Eye (tissue), 1 donor: ENCODE data around the gene HSPA12A.
A peak's percentile ranks its signal among the peaks of the same experiment; 100 is the strongest.

Source experiments
- DNase-seq: peaks from one replicate; pipeline ENCODE4 v3.0.0-alpha.2; 2015

The HSPA12A gene

DNA sequence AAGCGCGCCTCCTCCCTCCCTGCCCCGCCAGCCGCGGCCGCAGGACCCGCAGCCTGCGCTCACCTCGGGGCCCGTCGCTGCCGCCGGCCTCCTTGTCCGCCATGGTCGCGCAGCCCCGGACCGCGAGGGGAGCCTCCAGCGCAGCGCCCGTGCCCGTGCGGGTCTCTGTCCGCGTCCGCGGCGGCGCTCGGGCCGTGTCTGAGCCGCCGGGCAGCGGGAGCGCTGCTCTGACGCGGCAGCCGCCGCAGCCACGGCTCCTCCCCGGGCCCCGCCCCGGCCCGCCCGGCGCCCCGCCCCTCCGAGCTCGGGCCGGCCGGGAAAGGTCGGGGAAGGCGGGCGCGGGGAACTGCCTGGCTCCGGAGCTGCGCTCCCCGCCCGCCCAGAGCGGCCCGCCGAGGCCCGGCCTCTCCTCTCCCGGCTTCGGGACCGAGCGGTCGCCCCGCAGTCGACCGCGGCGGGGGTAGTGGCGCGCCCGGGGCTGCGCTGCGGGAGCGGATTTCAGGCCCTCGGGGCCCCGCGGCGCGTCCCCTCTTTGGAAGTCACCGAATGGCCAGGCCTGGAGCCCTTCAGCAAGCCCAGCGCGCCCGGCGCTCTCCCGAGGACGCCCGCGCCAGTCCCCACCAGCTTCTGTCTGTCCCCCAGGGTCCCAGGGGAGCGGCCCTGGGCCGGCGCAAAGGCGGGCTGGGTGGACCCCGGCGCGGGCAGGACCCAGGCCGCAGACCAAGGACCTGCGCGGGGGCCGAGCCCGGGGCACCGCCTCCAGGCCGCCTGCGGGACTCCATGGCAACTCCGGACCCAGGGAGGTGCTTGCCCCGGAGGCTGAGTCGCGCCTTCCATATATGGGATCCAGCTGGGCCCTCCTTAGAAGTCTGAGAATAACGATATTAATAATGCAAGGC is at the start of gene HSPA12A:
TSS of gene HSPA12A (minus strand) at position 200 of the 899 bp plus-strand sequence. CDS start at position 103, 97 bp downstream.
- peak; percentile 90 for DNase-seq

GRCh38 chr10:116791241-116791640 is 48.9 kb upstream of the HSPA12A start:
- DNase-seq: no peak

GRCh38 chr10:116787893-116788665 is 45.7 kb upstream of the HSPA12A start:
- peak; percentile 91 for DNase-seq

GRCh38 chr10:116787053-116787659 is 44.8 kb upstream of the HSPA12A start:
- no peak for DNase-seq

GRCh38 chr10:116785867-116786266 is 43.5 kb upstream of the HSPA12A start:
- no peak for DNase-seq

DNA sequence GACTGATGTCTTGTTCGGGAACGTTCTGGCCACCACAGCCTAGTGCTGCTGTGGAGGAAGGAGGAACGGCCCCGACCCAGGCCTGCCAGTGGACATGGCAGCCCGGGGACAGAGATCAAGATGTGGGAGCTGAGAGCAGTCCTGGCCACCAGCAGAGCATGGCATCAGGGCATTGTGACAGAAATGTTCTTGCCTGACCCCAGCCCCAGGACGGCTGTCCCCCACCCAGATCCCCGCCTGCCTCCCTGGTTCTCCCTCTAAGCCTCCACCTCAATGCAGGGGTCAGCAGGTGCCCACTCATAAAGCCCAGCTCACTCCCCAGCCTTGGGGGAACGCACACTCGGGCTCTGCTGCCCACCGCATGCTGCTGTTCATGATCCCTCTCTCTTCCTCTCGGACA is 42.9 kb upstream of the HSPA12A start:
- DNase-seq: no peak

GRCh38 chr10:116784651-116785050 is 42.3 kb upstream of the HSPA12A start:
- DNase-seq: no peak

GRCh38 chr10:116784035-116784434 is 41.7 kb upstream of the HSPA12A start:
- no peak for DNase-seq

- DNase-seq: no peak
These were observed 40.8 kb upstream of the HSPA12A start for GRCh38 chr10:116783011-116783655.

DNA sequence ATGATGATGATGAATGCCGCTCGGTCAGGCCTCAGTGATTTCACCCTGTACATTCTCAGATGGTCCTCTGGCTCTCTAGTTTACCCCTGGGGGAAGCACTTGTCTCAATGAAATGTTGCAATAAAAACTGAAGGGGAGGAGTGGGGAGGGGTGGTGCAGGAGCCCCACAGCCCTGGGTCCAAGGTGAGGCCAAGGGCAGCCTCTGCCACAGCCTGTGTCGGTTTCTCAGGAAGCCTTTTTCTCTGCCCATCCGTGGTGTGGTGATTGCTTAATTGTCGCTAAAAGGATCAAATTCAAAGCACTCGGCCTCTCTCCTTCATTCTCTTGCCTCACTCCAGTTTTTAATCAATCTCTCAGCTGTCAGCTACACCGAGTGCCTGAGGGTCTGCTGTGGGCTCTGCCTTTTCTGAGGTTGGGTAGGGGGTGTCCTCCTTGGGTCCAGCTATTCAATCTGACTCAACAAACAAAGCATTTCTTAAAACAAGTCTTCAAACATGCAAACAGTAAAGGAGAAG is 39.1 kb upstream of the HSPA12A start:
- DNase-seq: no peak

DNA sequence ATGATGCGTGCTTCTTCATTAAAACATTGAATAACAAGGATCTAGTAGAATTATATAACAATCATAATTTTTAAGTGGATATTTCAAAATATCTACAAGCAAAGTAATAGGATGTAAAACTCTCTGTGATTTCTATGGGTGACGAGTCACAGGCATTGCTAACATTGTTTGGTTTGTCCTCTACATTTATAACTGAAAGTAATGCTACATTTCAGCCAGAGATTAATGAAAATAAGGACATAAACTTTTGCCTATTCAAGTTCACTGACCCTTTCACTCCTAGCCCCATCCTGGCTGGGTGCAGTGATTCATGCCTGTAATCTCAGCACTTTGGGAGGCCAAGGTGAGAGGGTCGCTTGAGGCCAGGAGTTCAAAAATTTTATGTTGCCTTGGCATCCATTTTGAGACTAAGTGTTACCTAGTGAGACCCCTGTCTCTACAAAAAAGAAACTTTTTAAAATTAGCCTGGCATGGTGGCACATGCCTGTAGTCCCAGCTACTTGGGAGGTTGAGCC is 38.4 kb upstream of the HSPA12A start:
- DNase-seq: no peak

DNA sequence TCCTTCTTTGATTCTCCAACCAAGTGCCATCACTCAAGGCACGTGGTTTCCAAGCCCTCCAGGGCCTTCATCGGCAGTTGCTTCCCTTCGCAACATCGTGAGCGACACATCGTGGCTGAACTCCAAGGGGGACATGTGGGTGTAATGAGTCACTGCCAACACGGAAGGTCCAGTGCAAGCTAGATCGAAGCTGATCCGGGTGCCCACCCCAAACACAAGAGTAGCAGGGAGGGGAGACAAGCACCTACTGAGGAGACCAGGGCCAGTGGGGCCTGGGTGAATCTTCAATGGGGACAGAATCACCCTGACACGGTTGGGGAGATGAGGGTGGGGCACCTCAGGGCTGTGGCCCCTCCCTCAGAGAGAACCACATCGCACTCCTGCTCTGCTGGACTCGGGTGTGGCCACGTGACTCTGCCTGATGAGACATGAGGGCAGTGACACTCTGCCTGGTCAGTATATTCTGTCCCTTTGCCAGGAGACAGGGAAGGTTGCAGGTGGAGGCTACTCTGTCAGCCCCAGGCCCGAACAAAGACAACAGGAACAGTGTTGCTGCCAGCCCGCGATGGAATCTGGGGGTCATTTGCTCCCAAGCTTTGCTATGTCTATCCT is 36.8 kb upstream of the HSPA12A start:
- DNase-seq: no peak

- DNase-seq: no peak
These were observed 34.6 kb upstream of the HSPA12A start for GRCh38 chr10:116777006-116777405.

DNA sequence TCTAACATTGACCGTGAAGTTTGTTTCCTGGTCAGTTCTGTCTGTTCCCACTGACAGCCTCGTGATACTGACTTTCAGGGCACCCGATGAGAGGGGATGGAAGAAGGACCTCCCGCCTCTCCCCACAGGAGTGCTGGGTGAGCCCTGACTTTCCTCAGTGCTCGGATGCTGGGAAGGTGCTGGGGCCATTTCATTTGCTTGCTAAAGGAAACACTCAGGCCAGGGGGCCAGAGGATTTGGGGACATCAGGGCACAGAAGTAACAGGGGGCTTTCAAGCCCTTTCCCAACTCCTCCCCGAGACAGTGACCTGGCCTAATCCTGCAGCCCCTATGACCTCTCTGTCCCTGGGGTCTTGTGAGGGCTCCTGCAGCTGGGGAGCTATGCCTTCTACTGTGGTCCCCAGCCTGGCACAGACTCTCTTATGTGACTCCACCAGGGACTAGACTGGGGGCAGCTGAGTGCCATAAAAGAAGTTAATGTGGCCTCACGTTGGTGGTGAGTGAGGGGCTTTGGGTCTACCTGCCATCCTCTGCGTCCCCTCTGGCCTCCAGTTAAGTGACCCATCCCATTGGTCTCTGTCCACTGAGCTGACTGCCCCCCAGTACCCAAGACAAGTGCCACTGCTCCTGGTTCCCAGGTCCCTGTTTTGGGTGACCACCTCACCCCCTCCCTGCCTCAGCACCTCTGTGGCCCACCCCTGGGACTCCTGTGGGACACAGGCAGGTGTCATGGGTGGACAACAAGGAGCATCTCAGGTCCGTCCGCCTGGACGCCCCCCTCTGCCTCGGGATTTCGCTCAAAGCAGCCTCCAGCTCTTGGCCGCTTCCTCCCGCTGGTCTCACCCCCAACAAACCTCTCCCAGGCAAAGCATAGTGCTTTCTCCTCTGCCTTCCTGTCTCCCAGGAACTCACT is 33.4 kb upstream of the HSPA12A start:
- no peak for DNase-seq

- DNase-seq: no peak
These were observed 32.4 kb upstream of the HSPA12A start for GRCh38 chr10:116774728-116775151.

DNA sequence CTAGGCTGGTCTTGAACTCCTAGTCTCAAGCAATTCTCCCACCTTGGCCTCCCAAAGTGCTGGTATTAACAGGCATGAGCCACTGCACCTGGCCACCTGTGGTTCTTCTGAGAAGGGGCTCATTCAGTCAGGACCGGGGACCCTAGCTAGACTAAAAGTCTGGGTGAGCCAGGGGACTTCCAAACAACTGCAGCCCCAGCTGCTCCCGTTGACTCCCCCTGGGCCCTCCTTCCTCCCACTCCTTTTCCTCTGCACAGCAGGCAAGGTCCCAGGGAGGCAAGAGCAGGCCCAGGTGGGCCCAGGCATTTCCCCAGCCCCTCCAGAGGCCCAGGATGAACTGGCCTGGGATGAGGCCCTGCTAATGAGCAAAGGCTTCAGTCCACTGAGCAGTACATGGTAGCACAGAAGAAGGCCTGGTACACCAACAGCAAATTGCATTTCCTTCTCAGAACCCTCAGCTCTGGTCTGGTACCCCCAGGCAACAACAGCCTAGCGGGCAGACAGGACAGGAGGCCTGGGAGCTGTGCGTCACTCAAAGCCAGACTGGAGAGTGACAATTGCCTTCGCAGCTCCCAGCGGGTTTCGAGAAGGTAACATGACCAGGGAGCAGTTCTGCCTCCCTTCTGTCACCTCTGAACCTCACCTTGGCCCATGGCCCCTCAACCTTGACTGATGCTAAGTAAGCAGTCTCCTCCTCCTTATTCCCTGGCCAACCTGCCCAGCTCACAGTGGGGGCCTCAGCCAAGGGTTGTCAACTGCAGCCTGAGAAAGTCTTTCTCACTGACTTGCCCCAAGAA is 30.7 kb upstream of the HSPA12A start:
- DNase-seq: no peak

- no peak for DNase-seq
These were observed 29.7 kb upstream of the HSPA12A start for GRCh38 chr10:116771959-116772585.

DNA sequence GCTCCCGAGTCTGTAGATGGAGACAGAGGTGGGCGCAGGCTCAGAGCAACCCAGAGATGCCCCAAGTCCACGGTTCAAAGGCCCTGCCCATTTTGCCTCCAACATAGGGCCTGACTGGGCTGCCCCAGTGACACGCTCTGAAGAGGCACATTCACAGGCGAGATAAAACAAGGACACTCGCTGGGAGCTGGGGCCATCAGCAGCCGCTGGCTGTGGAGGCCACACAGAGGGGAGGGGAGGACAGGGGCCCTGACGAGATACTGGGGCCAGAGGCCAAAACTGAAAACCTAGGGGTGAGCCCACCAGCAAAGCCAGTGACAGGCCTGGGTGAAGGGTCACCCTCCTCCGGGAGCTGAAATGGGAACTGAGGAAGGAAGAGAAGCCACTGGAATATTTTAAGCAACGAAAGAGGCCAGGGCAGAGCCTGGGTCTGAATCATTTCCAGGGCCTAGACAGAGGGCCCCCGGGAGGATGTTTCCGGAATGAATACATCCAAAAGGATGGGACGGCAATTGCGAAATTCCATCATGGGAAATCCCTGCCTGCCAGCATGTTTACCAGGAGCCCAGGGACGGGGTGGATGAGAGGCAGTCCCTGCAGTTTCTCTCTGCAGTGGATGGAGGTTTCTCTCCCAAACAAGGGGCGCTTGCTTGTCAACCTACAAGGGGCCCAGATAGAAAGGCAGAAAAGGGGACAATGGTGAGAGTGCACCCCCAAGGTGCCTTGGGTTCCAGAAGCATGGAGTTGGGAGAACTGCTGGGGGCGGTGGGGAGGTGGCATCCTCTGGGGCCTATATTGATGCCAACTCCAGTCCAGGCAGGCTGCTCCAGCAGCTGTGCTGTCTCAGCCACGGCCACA is 29.0 kb upstream of the HSPA12A start:
- no peak for DNase-seq

DNA sequence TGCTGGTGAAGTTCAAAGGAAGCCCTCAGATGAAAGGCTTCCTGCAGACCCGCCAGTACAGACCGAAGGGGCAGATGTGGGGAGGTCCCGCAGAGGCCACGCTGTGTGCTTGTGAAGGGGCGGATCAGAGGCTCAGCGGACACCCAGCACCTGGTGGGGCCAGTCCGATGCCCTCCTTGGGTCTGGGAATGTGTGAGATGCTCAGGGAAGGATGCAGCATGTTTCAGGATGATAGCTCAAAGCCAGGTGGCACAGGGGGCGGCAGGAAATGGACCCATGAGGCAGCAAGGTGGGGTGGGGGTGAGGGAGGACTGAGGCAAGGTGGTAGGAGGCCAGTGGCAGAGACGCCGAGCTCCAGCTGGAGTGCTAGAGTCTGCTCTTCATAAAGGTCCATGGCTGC is 27.9 kb upstream of the HSPA12A start:
- DNase-seq: no peak
